ENCODE results near the gene RIPOR1.

Gene RIPOR1

GRCh38 chr16:67539271-67539670, 10.6 kb downstream of the RIPOR1 start:
- no peak for DNase-seq

- no peak for DNase-seq
These were observed 11.3 kb downstream of the RIPOR1 start for GRCh38 chr16:67539691-67540635.

GRCh38 chr16:67540756-67541155, 12.1 kb downstream of the RIPOR1 start:
- DNase-seq = no peak

- peak; percentile 59 for DNase-seq
These were observed 13.0 kb downstream of the RIPOR1 start for GRCh38 chr16:67541391-67542263.

GRCh38 chr16:67542464-67542863, 13.8 kb downstream of the RIPOR1 start:
- DNase-seq = peak; percentile 74

- DNase-seq = no peak
These were observed 14.4 kb downstream of the RIPOR1 start for GRCh38 chr16:67543036-67543435.

GRCh38 chr16:67543582-67543981, 15.0 kb downstream of the RIPOR1 start:
- DNase-seq = no peak

GRCh38 chr16:67544329-67544841, 15.8 kb downstream of the RIPOR1 start:
- no peak for DNase-seq

GRCh38 chr16:67544844-67545664, 16.4 kb downstream of the RIPOR1 start:
- DNase-seq = no peak

- no peak for DNase-seq
These were observed 17.0 kb downstream of the RIPOR1 start for GRCh38 chr16:67545665-67546024.

GRCh38 chr16:67546091-67546501, 17.5 kb downstream of the RIPOR1 start:
- DNase-seq = no peak

- DNase-seq = peak; percentile 86
These were observed 18.3 kb downstream of the RIPOR1 start for GRCh38 chr16:67546761-67547422.

GRCh38 chr16:67547423-67548264, 19.0 kb downstream of the RIPOR1 start:
- peak; percentile 97 for DNase-seq

- DNase-seq = peak; percentile 81
These were observed 19.9 kb downstream of the RIPOR1 start for GRCh38 chr16:67548265-67549126.

- DNase-seq = no peak
These were observed 20.6 kb downstream of the RIPOR1 start for GRCh38 chr16:67549240-67549639.

- peak; percentile 59 for DNase-seq
These were observed 21.3 kb downstream of the RIPOR1 start for GRCh38 chr16:67549936-67550335.

GRCh38 chr16:67551091-67551490, 22.5 kb downstream of the RIPOR1 start:
- no peak for DNase-seq

- peak; percentile 59 for DNase-seq
These were observed 23.3 kb downstream of the RIPOR1 start for GRCh38 chr16:67551972-67552371.

GRCh38 chr16:67552476-67552875, 23.8 kb downstream of the RIPOR1 start:
- DNase-seq = peak; percentile 71

- DNase-seq = no peak
These were observed 27.2 kb downstream of the RIPOR1 start for GRCh38 chr16:67555795-67556212.
